HepG2 (cell line): ENCODE results near the gene SRBD1. TPM values are rescaled to one million over a fixed set of nuclear protein-coding genes. Genes with fewer than 3 reads are reported as not detected.

Source experiments
- ATAC-seq: fragments of 200-7000 bp; cut with Tn5 transposase; 3 replicates; pipeline ENCODE4 v1.9.1; 2020; ENCODE audit warnings: mild to moderate bottlenecking, moderate library complexity
- BruUV-seq: library from RNA; stranded (reverse); fragments of 400-500 nt; replicated peaks from 2 replicates; lab custom pipeline; 2021; lab: Mats Ljungman, UMichigan
- CTCF ChIA-PET: fragments of 300-600 bp; formaldehyde crosslinking; extraction: SDS; loops from one replicate; lab custom pipeline; 2021; ENCODE audit warnings: low total read pairs, inconsistent platforms, low intra/inter-chr PET ratio; lab: Yijun Ruan, JAX
- POLR2A ChIA-PET: fragments of 350-600 bp; sonication (Branson Sonifier 250); formaldehyde crosslinking; loops from one replicate; lab custom pipeline; 2020; ENCODE audit warnings: antibody characterized with exemption, inconsistent platforms; lab: Yijun Ruan, JAX
- DNase-seq: peaks from one replicate; pipeline ENCODE4 v3.0.0-alpha.2; 2015; ENCODE audit warnings: low spot score
- FAIRE-seq: peaks from 3 replicates; lab custom pipeline; 2011; peaks lifted over from hg19 to GRCh38; lab: Jason Lieb, UNC
- H2AFZ ChIP-seq: one replicate; pipeline ENCODE4 v1.6.1; 2011; ENCODE audit warnings: low read length, inconsistent platforms
- H3K27ac ChIP-seq: fragments of 300-600 bp; 3 replicates; pipeline ENCODE4 v1.8.0; 2011; ENCODE audit warnings: mixed run types, mild to moderate bottlenecking, mixed read lengths, low read length, inconsistent platforms; ENCODE audit not compliant: insufficient read depth; ENCODE audit errors: extremely low read length
- H3K27me3 ChIP-seq, 2 experiments: fragments of 200-600 bp in 1 of 2; 2 replicates in 1 of 2; 3 replicates in 1 of 2; pipeline versions ENCODE4 v1.6.0 to v1.8.0; 2011; ENCODE audit warnings: low read length in 2 of 2, mild to moderate bottlenecking in 2 of 2, moderate library complexity in 2 of 2, inconsistent platforms in 1 of 2; ENCODE audit not compliant: insufficient read depth in 2 of 2, control insufficient read depth in 1 of 2
- H3K36me3 ChIP-seq, 2 experiments: fragments of 200-600 bp in 1 of 2; replicated peaks in 1 of 2; 2 replicates in 1 of 2; 3 replicates in 1 of 2; pipeline versions ENCODE4 v1.5.1 to v1.8.0; 2011; ENCODE audit warnings: low read length in 2 of 2, inconsistent platforms in 1 of 2; ENCODE audit not compliant: insufficient read depth in 2 of 2, control insufficient read depth in 1 of 2
- H3K4me1 ChIP-seq: 2 replicates; pipeline ENCODE4 v1.5.1; 2012; ENCODE audit warnings: low read length, inconsistent platforms; ENCODE audit not compliant: insufficient read depth
- H3K4me2 ChIP-seq: 2 replicates; pipeline ENCODE4 v1.6.0; 2011; ENCODE audit warnings: low read depth, low read length, inconsistent platforms
- H3K4me3 ChIP-seq, 3 experiments: fragments of 200-600 bp in 1 of 3; sonication (generic), shearing (Covaris generic) in 1 of 3; replicated peaks in 1 of 3; 2 replicates each; pipeline ENCODE4 v1.5.1; 2011 to 2016; ENCODE audit warnings: low read length in 3 of 3, inconsistent platforms in 2 of 3, low read depth in 2 of 3, mild to moderate bottlenecking in 2 of 3, control low read depth in 1 of 3, mixed read lengths in 1 of 3; ENCODE audit not compliant: insufficient read depth in 1 of 3
- H3K79me2 ChIP-seq: one replicate; pipeline ENCODE4 v1.6.1; 2011; ENCODE audit warnings: low read length, inconsistent platforms; ENCODE audit not compliant: insufficient read depth
- H3K9ac ChIP-seq: 2 replicates; pipeline ENCODE4 v1.6.0; 2011; ENCODE audit warnings: mild to moderate bottlenecking, low read depth, low read length, inconsistent platforms; ENCODE audit not compliant: insufficient read depth
- H3K9me3 ChIP-seq: 2 replicates; pipeline ENCODE4 v1.5.1; 2012; ENCODE audit warnings: mild to moderate bottlenecking, low read length
- H4K20me1 ChIP-seq: 2 replicates; pipeline ENCODE4 v1.6.0; 2011; ENCODE audit warnings: inconsistent platforms, mild to moderate bottlenecking, low read length, moderate library complexity; ENCODE audit not compliant: insufficient read depth
- DZIP1 ChIP-seq: sonication (generic); formaldehyde crosslinking; IDR thresholded peaks from 2 replicates; pipeline ENCODE4 v1.5.0; 2020; ENCODE audit warnings: mild to moderate bottlenecking, missing genetic modification reagents
- E2F1 ChIP-seq: sonication (generic); formaldehyde crosslinking; IDR thresholded peaks from 2 replicates; pipeline ENCODE4 v1.5.0; 2020; ENCODE audit warnings: missing genetic modification reagents
- FOSL1 ChIP-seq: sonication (generic); formaldehyde crosslinking; IDR thresholded peaks from 2 replicates; pipeline ENCODE4 v1.9.0; 2021; ENCODE audit warnings: missing genetic modification reagents, borderline replicate concordance
- HNF1B ChIP-seq: sonication (generic); formaldehyde crosslinking; IDR thresholded peaks from 2 replicates; pipeline ENCODE4 v1.5.1; 2020; ENCODE audit warnings: mild to moderate bottlenecking, moderate library complexity, missing genetic modification reagents
- JUN ChIP-seq: sonication (generic); formaldehyde crosslinking; IDR thresholded peaks from 2 replicates; pipeline ENCODE4 v1.4.0; 2020; ENCODE audit warnings: mild to moderate bottlenecking, missing genetic modification reagents
- SNRNP70 ChIP-seq: fragments of 200-400 bp; formaldehyde crosslinking; IDR thresholded peaks from 2 replicates; pipeline ENCODE4 v1.6.1; 2017; ENCODE audit warnings: mild to moderate bottlenecking, low read depth, low read length, moderate library complexity
- ZNF207 ChIP-seq: fragments of 450-650 bp; IDR thresholded peaks from 2 replicates; pipeline ENCODE4 v1.6.1; 2016; ENCODE audit warnings: antibody characterized with exemption, borderline replicate concordance
- ZNF30 ChIP-seq: sonication (generic); formaldehyde crosslinking; IDR thresholded peaks from 2 replicates; pipeline ENCODE4 v1.5.0; 2020; ENCODE audit warnings: mild to moderate bottlenecking, missing genetic modification reagents
- ZNF350 ChIP-seq: sonication (generic); formaldehyde crosslinking; IDR thresholded peaks from 2 replicates; pipeline ENCODE4 v1.4.0; 2020; ENCODE audit warnings: mild to moderate bottlenecking, low read depth, missing genetic modification reagents, borderline replicate concordance
- ZNF598 ChIP-seq: sonication (generic); formaldehyde crosslinking; IDR thresholded peaks from 2 replicates; pipeline ENCODE4 v1.5.1; 2020; ENCODE audit warnings: mild to moderate bottlenecking, missing genetic modification reagents, borderline replicate concordance
- ZNF768 ChIP-seq: sonication (generic); formaldehyde crosslinking; IDR thresholded peaks from 2 replicates; pipeline ENCODE4 v1.4.0; 2020; ENCODE audit warnings: missing genetic modification reagents
- ZNF772 ChIP-seq: sonication (generic); formaldehyde crosslinking; IDR thresholded peaks from 2 replicates; pipeline ENCODE4 v1.5.0; 2020; ENCODE audit warnings: mild to moderate bottlenecking, missing genetic modification reagents
- WGBS: methylation state at CpG from one replicate; pipeline ENCODE4 v1.1.6; 2017; ENCODE audit warnings: low lambda C conversion rate; 5-methylcytosine and 5-hydroxymethylcytosine counted together
- in situ Hi-C: cut with HindIII; loops from 2 replicates; pipeline ENCODE4 v1.10.0; 2017; ENCODE audit warnings: low pct_unique_long_range_greater_than_20kb; ENCODE audit not compliant: extremely low pct_ligation_motif_present
- intact Hi-C: fragments of 100-400 bp; cut with micrococcal nuclease; formaldehyde crosslinking; loops from one replicate; pipeline ENCODE4 v1.10.0; 2022; ENCODE audit not compliant: unreplicated experiment
- polyA plus RNA-seq, 8 experiments: library from polyadenylated mRNA; depleted of rRNA in 3 of 8; stranded (reverse) in 7 of 8; unstranded in 1 of 8; fragments of >200 nt; fragmentation: Illumina TruSeq in 4 of 8; extraction: Trizol in 4 of 8; gene quantifications; 2 replicates each; pipeline versions ENCODE4 v1.2.1 to v1.2.3, GENCODE V29; 2011 to 2016; ENCODE audit warnings: low read depth in 4 of 8, missing spikeins in 1 of 8, mixed read lengths in 1 of 8; ENCODE audit not compliant: insufficient read depth in 1 of 8
- total RNA-seq, 5 experiments: library from RNA; depleted of rRNA; stranded (reverse); fragments of >200 nt; fragmentation: Illumina TruSeq; extraction: Trizol; gene quantifications; 2 replicates each; pipeline ENCODE4 v1.2.3, GENCODE V29; 2016; ENCODE audit warnings: low read depth in 1 of 5
- TF ChIP-seq, protein P1 (sequence below): sonication (generic); formaldehyde crosslinking; IDR thresholded peaks from 2 replicates; pipeline ENCODE4 v1.8.1; 2023; ENCODE audit warnings: mild to moderate bottlenecking, missing genetic modification reagents, borderline replicate concordance
- TF ChIP-seq, protein P2 (sequence below), 2 experiments: IDR thresholded peaks; 2 replicates each; pipeline ENCODE4 v1.6.1; 2011 to 2012; ENCODE audit warnings: low read length in 2 of 2, borderline replicate concordance in 1 of 2, low read depth in 1 of 2, mild to moderate bottlenecking in 1 of 2, moderate library complexity in 1 of 2

SRBD1 gene
- total and polyA plus RNA-seq, 2 of the 13 experiments (the other 11 are each of a cell fraction or from before 2014, with no cell fraction given): 3.2 to 23.9 TPM

DNA sequence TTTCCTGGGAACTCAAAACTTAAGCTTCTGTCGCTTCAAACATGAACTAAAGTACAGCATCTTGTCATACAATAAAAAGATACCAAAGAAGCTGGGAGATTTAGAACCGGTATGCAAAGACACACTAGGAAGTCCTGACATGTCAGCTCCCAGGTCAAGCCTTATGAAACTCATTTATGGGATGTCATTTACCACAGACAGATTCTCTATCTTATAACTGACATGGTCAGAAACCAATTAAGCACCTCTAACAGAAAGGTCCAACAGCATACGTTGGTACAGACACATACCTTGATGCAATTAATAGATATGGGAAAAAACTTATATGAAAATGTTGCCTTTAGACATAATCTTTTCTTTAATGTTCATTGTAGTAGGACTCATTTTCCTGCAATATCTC lies 169.0 kb downstream of the SRBD1 start (continued):
- TF ChIP-seq FOSL1 (CRISPR knock-in tag): no peak
- TF ChIP-seq ZNF768: no peak
- TF ChIP-seq SNRNP70: no peak
- no peak for TF ChIP-seq JUN (CRISPR knock-in tag)
- TF ChIP-seq ZNF30 (CRISPR knock-in tag): no peak
- TF ChIP-seq HNF1B (CRISPR knock-in tag): no peak
- TF ChIP-seq, protein P1, sequence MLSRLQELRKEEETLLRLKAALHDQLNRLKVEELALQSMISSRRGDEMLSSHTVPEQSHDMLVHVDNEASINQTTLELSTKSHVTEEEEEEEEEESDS (CRISPR knock-in tag): no peak

DNA sequence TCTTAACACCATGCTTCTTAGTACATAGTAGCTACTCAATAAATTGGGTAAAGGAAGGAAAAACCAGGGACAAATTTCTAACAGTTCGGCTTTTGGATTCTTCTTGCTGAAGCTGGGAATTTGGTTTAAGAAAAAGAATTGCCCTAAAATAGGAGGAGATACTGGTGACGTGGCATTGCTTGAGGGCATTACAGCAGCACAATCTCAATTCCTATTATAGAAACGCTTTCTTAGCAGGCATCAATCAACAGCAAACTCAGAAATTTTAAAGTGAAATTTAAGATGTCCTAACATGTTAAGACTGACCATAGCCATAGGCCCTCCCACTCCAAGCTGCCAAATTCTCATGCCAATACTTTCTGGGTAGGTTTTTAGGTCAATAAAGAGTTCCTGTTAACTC lies 169.5 kb downstream of the SRBD1 start:
- H3K9me3 ChIP-seq: no peaks in the 10 kb centered on the region
- BruUV-seq: no TSS peak
- 95% methylated on average over 3 of the region's 3 CpGs for WGBS
- no peak overlapping the region for H3K4me3 ChIP-seq
- H3K27me3 ChIP-seq: no peaks in the 10 kb centered on the region
- H3K4me1 ChIP-seq: peaks cover 10% of the 10 kb centered on the region; the same call in 1 of the 2 replicates
- H3K27ac ChIP-seq: no peak overlapping the region
- no peak overlapping the region for H2AFZ ChIP-seq
- ChIA-PET CTCF (no interaction called here), POLR2A (no interaction called here)
- H4K20me1 ChIP-seq: no peaks in the 10 kb centered on the region
- no peaks in the 10 kb centered on the region; a peak in 2 of 5 replicates for H3K36me3 ChIP-seq
- H3K9ac ChIP-seq: no peak overlapping the region
- ATAC-seq: no peak
- no peak for DNase-seq
- no peaks in the 10 kb centered on the region for H3K79me2 ChIP-seq
- in situ Hi-C loops: no loop called here
- H3K4me2 ChIP-seq: no peak overlapping the region
- no peak for FAIRE-seq
- intact Hi-C loops: no loop called here
- TF ChIP-seq, protein P2, sequence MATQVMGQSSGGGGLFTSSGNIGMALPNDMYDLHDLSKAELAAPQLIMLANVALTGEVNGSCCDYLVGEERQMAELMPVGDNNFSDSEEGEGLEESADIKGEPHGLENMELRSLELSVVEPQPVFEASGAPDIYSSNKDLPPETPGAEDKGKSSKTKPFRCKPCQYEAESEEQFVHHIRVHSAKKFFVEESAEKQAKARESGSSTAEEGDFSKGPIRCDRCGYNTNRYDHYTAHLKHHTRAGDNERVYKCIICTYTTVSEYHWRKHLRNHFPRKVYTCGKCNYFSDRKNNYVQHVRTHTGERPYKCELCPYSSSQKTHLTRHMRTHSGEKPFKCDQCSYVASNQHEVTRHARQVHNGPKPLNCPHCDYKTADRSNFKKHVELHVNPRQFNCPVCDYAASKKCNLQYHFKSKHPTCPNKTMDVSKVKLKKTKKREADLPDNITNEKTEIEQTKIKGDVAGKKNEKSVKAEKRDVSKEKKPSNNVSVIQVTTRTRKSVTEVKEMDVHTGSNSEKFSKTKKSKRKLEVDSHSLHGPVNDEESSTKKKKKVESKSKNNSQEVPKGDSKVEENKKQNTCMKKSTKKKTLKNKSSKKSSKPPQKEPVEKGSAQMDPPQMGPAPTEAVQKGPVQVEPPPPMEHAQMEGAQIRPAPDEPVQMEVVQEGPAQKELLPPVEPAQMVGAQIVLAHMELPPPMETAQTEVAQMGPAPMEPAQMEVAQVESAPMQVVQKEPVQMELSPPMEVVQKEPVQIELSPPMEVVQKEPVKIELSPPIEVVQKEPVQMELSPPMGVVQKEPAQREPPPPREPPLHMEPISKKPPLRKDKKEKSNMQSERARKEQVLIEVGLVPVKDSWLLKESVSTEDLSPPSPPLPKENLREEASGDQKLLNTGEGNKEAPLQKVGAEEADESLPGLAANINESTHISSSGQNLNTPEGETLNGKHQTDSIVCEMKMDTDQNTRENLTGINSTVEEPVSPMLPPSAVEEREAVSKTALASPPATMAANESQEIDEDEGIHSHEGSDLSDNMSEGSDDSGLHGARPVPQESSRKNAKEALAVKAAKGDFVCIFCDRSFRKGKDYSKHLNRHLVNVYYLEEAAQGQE (IDR thresholded peaks at IDR 0.05; ENCODE audit: borderline replicate concordance in 1 of 2, low read depth in 1 of 2, low read length in 2 of 2): no peak
- TF ChIP-seq ZNF598 (no peak), ZNF350 (CRISPR knock-in tag) (no peak), DZIP1 (no peak), ZNF207 (no peak), ZNF772 (CRISPR knock-in tag) (no peak), E2F1 (no peak)
